WERI-Rb-1 (cell line): Measurements from ENCODE around the gene RGS1.

ENCODE experiments used
- DNase-seq: peaks from one replicate; pipeline ENCODE4 v3.0.0-alpha.2; 2020
- H3K27ac ChIP-seq: fragments of 250-450 bp; sonication (Bioruptor Pico); 2 replicates; pipeline ENCODE4 v1.5.1; 2020; ENCODE audit warnings: mild to moderate bottlenecking, moderate library complexity
- H3K27me3 ChIP-seq: fragments of 250-450 bp; sonication (Bioruptor Pico); 2 replicates; pipeline ENCODE4 v1.5.1; 2021; ENCODE audit warnings: mild to moderate bottlenecking, low read depth, moderate library complexity; ENCODE audit not compliant: insufficient read depth, severe bottlenecking
- H3K36me3 ChIP-seq: fragments of 250-450 bp; sonication (Bioruptor Pico); 2 replicates; pipeline ENCODE4 v1.5.1; 2020; ENCODE audit warnings: mild to moderate bottlenecking, moderate library complexity
- H3K4me3 ChIP-seq: 2 replicates; pipeline ENCODE4 v1.5.1; 2011; ENCODE audit warnings: low read depth, mild to moderate bottlenecking, control low read depth, low read length
- H3K9me3 ChIP-seq: fragments of 250-450 bp; sonication (Bioruptor Pico); 2 replicates; pipeline ENCODE4 v1.5.1; 2021; ENCODE audit warnings: mild to moderate bottlenecking, moderate library complexity; ENCODE audit not compliant: severe bottlenecking
- CTCF ChIP-seq: IDR thresholded peaks from 2 replicates; pipeline ENCODE4 v1.5.1; 2011; ENCODE audit warnings: low read depth, mild to moderate bottlenecking, control low read depth, inconsistent platforms, low read length

Gene RGS1

GRCh38 chr1:192627901-192628300 lies 52.3 kb downstream of the RGS1 start:
- H3K4me3 ChIP-seq = no peak overlapping the region
- no peak for TF ChIP-seq CTCF
- no peak overlapping the region for H3K27ac ChIP-seq

GRCh38 chr1:192628396-192629057 lies 53.0 kb downstream of the RGS1 start:
- H3K27ac ChIP-seq = no peak overlapping the region
- no peak for DNase-seq
- no peaks in the 10 kb centered on the region for H3K36me3 ChIP-seq
- no peak for TF ChIP-seq CTCF
- H3K4me3 ChIP-seq = no peak overlapping the region
- H3K9me3 ChIP-seq = no peaks in the 10 kb centered on the region
- no peaks in the 10 kb centered on the region for H3K27me3 ChIP-seq

More at GRCh38 chr1:192627901-192628300, 52.3 kb downstream of the RGS1 start:
- H3K9me3 ChIP-seq = no peaks in the 10 kb centered on the region
- H3K36me3 ChIP-seq = no peaks in the 10 kb centered on the region
- no peak for DNase-seq
- H3K27me3 ChIP-seq = no peaks in the 10 kb centered on the region

- H3K27ac ChIP-seq = no peak overlapping the region
- no peak overlapping the region for H3K4me3 ChIP-seq
- no peak for DNase-seq
- H3K36me3 ChIP-seq = no peaks in the 10 kb centered on the region
- no peaks in the 10 kb centered on the region for H3K9me3 ChIP-seq
- H3K27me3 ChIP-seq = no peaks in the 10 kb centered on the region
- TF ChIP-seq CTCF = no peak
These were observed 54.0 kb downstream of the RGS1 start for GRCh38 chr1:192629612-192630011.
